G401.6 (cell line): ENCODE data around the gene CLDN3.

ENCODE experiments used
- FAIRE-seq: peaks from 2 replicates; lab custom pipeline; 2012; peaks lifted over from hg19 to GRCh38; lab: Jason Lieb, UNC

Gene CLDN3

DNA sequence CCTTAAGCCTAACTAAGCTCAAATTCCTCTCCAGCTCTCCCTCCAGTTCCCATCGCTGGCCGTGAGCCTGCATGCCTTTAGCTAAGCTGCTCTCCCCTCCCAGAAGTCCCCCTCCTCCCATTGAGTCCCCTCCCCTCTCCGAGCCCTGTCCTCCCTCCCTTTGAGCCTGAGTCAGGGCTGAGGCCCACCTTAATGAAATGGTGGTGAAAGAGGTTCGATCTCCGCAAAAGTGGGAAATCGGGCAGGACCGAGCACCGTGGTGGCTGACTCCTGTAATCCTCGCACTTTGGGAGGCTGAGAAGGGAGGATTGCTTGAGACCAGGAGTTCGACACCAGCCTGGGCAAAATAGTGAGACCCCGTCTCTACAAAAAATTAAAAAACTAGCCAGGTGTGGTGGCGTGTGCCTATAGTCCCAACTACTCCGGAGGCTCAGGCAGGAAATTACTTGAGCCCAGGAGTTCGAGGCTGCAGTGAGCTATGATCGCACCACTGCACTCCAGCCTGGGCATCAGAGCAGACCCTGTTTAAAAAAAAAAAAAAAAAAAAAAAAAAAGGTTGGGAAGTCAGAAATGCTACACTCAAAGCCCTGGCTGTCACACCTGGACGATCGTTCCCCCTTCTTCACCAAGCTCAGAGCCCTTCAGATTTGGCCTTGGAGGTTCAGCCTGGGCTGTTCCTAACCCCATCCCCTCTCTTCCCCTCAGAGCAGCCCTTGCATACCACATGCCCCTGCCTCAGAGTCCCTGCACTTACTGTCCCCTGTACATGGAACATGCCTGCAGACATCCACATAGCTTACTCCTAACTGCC lies 995 bp upstream of the CLDN3 start:
- FAIRE-seq = no peak

DNA sequence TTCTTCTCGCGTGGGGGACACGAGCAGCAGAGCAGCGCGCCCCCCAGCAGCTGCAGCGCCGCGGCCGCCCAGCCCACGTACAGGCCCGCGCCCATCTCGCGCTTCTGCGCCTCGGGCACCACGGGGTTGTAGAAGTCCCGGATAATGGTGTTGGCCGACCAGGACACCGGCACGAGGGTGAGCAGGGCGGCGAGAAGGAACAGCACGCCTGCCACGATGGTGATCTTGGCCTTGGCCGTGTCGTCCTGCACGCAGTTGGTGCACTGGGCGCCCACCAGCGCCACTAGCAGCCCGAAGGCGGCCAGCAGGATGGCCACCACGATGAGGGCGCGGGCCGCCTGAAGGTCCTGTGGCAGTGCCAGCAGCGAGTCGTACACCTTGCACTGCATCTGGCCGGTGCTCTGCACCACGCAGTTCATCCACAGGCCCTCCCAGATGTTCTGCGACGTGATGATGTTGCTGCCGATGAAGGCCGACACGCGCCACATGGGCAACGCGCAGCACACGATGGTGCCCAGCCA lies 529 bp downstream of the CLDN3 start:
- no peak for FAIRE-seq

DNA sequence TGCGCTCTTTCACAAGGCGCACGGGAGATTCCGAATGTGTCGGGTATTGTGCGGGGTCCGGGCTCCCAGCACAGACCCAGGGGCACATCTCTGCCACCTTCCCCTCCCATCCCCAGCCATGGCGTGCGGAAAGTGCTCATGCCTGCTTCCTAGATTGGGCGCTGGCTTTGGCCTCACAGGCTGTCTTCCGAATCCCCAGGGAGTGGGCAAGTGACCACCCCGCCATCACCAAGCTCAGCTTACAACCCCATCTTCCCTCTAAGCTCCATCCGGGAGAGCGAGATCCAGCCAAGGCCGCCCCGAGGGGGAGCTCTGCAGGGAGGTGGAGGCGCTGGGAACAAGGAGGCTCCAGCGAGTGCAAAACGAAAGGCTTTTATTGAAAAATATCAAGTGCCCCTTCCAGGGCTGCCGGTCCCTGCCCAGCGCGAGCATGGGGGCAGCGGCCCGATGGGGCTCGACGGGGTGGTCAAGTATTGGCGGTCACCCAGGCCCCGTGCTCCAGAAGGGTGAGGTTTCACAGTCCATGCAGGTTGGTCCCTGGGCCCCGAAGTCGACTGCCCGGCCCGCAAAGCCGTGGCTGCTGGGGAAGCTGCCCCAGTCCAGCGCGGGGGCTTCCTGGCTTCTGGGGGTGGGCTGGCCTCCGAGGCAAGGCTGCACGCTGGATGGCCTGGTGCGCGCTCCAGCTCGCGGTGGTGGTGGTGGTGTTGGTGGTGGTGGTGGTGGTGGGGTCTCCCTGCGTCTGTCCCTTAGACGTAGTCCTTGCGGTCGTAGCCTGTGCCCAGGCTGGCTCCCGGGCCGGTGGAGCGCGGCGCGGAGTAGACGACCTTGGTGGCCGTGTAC lies 1.2 kb downstream of the CLDN3 start:
- FAIRE-seq = no peak

DNA sequence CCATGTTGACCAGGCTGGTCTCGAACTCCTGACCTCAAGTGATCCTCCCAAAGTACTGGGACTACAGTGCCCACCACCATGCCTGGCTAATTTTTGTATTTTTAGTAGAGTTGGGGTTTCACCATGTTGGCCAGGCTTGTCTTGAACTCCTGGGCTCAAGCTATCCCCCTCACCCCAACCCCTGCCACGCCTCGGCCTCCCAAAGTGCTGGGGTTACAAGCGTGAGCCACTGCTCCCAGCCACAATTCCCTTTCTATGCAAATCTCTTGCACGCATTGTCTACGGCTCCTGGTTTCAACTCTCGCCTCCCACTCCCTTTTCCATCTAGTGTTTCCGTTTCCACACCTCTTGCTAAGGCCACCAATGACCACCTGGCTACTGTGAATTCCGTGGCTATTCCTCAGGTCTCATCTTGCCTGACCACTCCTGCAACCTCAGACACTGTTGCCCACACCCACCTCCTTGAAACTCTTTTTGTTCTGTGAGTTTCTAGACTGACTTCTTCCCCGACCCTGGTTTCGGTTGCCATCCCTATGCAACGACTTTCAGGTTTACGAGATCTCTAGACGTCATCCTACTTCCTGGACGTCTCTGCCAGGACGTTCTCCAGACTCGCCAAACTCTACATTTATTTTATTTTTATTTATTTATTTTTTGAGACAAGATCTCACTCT lies 3.4 kb downstream of the CLDN3 start:
- FAIRE-seq = no peak

DNA sequence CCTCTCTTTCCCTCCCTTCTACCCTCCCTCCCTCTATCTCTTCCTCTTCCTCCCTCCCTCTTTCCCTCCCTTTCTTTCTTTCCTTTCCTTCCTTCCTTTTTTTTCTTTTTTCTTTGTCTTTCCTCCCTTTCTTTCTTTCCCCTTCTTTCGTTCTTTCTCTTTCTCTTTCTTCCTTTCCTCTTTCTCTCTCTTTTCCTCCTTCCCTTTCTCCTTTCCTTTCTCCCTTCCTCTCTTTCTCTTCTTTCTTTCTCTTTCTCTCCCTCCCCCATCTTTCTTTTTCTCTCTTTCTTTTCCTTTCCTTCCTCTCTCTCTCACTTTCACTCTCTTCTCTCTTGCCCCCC lies 7.4 kb downstream of the CLDN3 start:
- FAIRE-seq = no peak

DNA sequence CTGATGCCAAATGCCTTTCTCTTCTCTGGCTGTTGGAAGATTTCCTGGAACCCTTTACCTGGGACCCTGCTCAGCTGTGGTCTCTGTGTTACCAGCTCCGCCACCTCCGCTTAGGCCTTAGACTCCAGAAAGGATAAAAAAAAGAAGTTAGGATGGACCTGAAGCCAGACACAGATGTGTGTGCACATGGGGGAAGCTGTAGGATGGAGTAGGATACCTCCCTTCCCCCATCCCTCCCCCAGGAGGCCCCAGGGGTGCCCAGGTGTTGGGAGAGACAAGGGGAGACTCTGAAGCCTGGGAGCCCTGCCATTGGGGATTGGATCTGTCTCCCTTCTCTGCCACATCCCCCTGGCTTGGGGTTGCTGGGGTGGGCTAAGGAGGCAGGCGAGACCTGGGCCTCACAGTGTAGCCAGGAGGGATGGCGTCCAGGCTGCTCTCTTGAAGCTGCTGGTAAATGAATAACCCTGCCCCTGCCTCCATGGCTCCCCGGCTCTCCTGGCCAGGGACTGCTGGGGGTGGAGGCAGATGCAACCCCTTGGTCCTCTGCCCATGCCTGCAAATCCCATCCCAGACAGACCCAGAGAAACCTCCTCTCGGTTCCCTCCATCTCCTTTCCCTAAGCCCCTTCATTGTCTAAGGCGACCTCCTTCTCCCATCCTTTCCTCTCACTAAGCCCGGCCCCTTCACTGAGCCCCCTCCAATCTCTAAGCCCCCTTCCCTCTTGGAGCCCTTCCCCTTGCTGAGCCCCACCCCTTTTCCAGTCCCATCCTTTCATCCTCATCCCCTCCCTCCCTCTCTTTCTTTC lies 8.0 kb downstream of the CLDN3 start:
- no peak for FAIRE-seq

DNA sequence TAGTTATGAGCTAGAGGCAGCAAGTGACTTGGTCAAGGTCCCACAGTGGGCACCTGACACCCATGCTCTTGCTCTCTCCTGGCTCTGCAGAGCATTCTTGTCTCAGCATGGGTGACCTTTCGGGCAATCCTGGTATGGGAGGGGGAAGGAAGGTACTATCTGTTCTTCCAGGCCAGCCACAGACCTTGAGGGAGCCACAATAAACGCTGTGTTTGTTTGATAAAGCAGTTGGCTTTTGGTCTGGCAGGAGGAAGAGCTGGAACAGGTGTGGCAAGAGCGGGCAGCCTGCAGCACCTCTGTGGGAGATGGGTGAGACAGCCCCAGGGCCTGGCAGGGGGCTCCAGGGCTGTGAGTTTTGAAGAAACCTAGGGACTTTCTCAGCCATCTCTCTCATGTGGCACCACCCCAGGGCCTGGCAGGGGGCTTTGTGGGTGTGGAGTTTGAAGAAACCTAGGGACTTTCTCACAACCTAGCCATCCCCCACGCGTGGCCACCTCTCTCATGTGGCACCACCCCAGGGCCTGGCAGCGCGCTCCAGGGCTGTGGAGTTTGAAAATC lies 11.4 kb downstream of the CLDN3 start:
- no peak for FAIRE-seq

DNA sequence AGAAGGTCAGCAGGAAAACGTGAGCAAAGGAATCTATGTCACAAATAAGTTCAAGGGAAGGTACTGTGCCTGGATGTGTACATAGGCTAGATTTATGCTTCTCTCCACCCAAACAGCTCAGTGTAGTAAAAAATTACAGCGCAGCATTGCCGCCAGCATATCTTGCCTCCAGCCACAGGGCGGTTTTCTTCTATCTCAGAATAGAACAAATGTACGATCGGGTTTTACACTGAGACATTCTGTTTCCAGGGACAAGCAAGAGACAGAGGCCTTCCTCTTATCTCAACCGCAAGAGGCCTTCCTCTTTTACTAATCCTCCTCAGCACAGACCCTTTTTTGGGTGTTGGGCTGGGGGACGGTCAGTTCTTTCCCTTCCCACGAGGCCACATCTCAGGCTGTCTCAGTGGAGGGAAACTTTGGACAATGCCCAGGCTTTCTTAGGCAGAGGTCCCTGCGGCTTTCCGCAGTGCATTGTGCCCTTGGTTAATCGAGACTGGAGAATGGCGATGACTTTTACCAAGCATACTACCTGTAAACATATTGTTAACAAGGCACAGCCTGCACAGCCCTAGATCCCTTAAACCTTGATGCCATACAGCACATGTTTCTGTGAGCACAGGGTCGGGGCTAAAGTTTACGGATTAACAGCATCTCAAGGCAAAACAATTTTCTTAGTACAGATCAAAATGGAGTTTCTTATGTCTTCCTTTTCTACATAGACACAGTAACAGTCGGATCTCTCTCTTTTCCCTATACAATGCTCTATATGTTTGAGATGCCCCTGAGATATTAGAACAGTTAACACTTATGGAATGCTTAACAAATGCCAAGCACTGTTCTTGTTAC lies 19.9 kb downstream of the CLDN3 start:
- no peak for FAIRE-seq

DNA sequence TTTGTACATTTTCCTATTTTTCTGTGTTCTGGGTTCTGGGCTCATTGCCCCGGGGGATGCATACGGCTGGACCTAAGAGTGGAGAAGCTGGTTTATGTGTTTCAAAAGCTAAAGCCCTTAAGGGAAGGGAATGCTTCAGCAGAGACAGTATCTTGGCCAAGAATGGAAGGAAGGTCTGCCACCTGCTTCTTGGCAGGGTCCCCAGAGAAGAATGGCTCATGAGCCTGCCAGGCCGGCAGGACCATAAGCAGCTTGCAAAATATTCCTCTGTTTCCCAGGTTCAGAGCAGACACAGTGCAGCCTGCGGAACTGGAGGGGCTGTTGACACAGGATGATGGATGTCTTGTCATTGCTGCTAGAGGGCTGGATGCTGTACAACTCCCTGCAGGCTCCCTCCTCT lies 23.7 kb downstream of the CLDN3 start:
- no peak for FAIRE-seq

DNA sequence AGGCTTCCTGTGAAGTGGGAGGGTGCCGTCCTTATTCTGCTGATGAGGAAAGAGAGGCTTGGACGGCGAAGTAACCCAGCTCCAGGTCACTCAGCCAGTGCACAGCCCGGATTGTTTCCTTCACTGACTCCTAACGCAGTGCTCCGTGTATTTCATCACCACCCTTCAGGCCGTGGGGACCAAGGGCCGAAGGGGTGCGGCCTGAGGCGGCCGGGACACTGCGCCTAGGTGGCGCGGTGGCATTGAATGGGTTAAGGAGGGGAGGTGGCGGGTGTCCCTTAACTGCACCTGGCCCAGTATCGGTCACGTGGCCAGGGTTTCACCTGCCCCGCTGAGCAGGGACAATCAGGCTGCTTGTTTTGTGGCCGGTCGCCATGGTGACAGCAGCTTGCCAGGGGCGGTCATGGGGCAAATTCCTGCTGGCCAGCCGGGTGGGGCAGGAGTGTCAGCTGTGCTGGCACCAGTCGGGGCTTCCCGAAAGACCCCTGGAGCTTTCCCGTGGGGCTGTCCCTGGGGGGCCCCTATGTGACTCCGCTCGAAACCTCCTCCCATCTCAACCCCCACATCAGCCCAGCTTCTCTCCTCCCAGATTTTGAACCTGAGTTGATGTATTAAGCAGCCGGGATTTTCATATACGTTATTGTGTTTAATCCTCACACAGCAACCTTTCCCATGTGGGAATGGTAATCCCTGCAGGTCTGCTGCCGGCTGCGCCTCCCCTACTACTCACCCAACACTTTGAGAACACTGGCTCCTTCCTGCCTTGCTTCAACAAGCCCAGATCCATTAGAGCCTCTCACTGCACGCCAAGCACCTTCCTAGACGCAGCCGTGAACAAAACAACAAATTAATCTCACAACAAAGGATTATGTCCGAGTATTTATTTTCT lies 27.1 kb downstream of the CLDN3 start:
- FAIRE-seq = peak; percentile 79

DNA sequence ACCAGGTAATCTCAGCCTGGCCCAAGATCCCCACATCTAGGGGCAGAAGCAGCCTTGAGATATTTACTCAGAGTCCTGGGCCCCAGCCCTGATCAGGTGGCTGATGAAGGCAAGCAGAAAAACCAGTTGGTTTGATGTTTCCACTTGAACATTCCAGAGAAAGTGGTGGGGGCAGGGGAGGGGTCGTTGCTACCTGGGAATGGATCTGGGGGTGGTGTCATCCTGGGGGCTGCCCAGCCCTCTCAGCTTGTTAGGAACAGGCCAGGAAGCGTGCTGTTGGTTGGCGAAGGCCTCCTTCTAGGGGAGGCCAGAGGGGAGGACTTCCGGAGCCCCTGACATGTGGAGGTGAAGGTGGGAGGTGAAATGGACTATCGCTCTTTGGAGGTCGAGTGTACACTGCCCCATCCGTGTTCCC lies 27.7 kb downstream of the CLDN3 start:
- no peak for FAIRE-seq

DNA sequence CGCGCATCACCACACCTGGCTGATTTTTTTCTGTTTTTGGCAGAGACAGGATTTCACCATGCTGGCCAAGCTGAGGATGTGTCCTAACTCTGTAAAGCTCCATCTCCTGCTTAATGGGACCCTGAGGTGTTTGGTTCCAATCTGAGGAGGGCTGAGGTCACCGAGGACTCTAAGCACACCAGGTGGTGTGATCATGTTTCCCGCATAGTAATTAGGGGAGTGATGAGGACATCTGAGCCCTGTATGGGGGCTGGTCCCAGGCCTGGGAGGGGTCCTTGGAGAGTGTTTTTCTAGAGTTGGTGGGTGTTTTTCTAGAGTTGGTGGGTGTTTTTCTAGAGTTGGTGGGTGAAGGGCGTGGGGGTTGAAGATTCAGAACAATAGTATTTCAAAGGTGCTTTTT lies 28.5 kb downstream of the CLDN3 start:
- FAIRE-seq = no peak

DNA sequence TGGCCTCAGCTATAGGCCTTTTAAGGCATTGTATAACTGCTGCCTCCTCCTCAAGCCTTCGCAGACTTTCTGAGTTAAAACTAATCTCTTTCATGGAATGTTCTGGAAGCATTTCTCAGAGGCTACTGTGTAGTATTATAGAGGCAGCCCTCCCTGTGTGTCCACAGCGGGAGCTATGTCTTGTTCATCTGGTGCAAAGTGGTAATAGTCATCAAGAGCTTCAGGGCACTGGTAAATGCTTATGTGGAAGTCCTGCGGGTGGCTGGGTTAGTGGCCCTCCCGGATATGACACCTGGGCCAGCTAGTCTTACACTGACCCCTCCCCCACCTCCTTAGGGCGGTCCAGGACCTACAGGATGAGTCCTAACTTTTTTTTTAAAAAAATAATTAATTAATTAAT lies 29.3 kb downstream of the CLDN3 start:
- no peak for FAIRE-seq

DNA sequence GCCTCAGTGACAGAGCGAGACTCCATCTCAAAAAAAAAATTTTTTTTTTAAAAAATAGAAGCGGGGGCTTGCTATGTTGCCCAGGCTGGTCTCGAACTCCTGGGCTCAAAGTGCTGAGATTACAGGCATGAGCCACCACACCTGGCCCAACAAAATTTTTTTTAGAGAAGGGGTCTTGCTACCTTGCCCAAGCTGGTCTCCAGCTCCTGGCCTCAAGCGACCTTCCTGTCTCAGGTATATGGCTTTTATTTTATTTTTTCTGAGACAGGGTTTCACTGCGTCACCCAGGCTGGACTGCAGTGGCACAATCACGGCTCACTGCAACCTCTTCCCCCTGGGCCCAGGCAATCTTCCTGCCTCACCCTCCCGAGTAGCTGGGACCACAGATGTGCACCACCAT lies 29.9 kb downstream of the CLDN3 start:
- no peak for FAIRE-seq

DNA sequence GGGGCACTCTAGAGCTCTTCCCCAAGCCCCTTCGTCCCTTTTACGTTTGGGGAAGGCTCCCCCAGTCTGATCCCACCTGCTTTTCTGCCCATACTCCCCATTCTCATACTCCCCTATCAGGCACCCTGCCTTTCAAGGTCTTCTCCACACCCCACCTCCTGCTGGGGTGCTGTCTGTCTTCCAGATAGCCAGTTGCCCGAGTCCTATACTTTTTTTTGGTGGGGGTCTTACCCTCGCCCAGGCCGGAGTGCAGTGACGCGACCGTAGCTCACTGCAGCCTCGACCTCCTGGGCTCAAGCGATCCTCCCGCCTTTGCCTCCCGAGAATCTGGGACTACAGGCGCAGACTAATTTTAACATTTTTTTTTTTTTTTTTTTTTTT lies 30.7 kb downstream of the CLDN3 start:
- no peak for FAIRE-seq

DNA sequence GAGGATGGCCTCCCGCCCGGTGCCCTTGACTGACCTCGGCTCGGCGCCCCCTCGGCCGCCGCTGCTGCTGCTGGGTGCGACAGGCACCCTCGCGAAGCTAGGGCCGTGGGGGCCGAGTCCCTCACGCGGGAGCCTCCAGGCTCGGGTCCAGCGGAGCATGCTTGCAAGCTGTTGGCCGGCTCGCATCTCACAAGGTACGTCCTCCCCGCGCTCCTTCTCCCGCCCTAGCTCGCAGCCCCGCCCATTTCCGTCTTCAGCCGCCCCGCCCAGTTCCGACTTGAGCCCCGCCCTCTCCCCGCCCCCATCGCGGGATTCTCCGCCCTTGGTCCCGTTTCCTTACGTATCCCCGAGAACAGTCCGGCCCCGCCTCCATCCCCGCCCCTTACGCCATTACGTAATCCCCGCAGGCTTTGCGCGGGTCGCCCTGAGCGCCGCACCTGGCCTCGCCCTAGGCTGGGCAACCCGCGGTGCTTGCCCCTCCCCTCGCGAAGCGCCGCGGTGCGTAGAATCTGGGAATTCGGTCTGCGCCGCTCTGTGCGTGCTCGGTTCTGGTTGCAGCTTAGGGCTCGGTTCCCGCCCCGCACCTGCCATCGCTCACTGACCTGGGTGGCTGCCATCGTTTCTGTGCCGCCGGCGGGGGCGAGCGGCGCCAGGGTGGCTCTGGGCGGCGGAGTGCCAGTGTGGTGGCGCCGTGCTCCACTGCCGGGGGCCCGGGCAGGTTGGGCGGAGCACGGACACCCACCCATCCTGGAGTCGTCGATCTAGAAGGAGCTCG lies 31.3 kb downstream of the CLDN3 start, which contains the start of gene ABHD11:
ABHD11 (minus strand) TSS at position 191 of the 775 bp plus-strand sequence; CDS start at position 159, 32 bp downstream.
- peak; percentile 92 for FAIRE-seq

DNA sequence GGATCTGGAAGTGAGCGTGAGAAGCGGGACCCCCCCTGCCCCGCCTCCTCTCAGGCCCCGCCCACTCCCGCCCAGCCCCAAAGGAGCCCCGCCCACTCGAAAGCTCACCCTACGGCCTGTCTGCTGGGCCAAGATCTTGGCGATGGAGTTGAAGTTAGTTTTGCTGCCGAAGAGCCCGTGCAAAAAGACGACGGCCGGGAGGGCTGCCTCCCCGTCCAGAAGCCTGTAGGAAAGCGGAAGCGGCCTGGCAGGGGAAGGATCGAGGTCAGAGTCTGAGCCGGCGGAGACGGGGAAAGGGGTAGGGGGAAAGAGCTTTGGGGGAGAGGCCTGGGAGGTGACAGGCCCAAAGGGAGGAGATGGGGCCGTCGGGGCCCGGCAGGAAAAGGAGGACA lies 31.9 kb downstream of the CLDN3 start:
- FAIRE-seq = no peak

DNA sequence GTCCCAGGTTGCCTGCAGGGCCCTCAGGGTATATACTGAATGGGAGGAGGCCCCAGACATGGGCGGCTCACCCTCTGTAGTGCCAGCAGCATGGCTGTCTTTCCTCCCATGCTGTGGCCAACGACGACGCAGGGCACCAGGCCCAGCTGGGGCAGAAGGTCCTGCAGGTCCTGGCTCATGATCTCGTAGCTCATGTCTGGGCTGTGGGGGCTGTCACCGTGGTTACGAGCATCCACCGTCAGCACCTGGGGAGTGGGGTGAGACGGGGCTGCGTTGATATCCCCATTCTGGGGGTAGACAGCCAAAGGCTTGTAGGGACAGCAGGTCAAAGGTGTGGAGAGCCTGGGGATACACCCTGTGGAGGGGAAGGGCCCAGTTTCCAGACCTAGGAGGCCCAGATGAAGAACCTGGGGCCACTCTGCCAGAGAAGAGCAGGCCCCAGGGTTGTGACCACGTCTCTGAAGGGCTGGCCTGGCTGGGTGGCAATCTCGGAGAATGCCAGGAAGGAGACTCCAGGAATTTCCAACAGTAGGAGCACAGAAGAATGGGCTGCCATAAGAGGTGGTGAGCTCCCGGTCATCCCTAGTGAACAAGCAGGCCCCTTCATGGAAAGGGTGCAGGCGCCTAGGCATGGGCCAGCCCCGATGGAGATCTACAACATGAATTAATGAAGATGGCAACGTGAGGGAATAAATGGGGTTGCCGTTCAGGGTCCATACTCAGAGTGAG lies 32.4 kb downstream of the CLDN3 start:
- no peak for FAIRE-seq
